Astrocyte of the cerebellum (primary cell): ENCODE data around the gene TBCE.
A peak's percentile ranks its signal among the peaks of the same experiment; 100 is the strongest.

Experiments used
- DNase-seq: peaks from one replicate; pipeline ENCODE4 v3.0.0-alpha.2; 2011; ENCODE audit warnings: low read depth
- H3K4me3 ChIP-seq: 2 replicates; pipeline ENCODE4 v1.5.1; 2011; ENCODE audit warnings: mild to moderate bottlenecking, low read depth, low read length, moderate library complexity
- CTCF ChIP-seq: IDR thresholded peaks from 2 replicates; pipeline ENCODE4 v1.5.1; 2012; ENCODE audit warnings: low read length, low read depth, moderate library complexity, mild to moderate bottlenecking; ENCODE audit errors: missing control alignments
- in situ Hi-C: cut with HindIII; loops from 2 replicates; pipeline ENCODE4 v1.10.0; 2017; ENCODE audit warnings: low sequenced_read_pairs

TBCE gene

GRCh38 chr1:235367000-235367908 is at the start of gene TBCE:
TBCE (plus strand) TSS chr1:235367427; CDS start chr1:235380050, 12,623 bp downstream.
- TF ChIP-seq CTCF = peak; percentile 24

GRCh38 chr1:235319255-235319654 is 48.0 kb upstream of the TBCE start:
- no peak overlapping the region for H3K4me3 ChIP-seq
- no peak for TF ChIP-seq CTCF
- in situ Hi-C loops = no loop called here
- DNase-seq = no peak

More at GRCh38 chr1:235367000-235367908, at the start of gene TBCE:
- DNase-seq = peak; percentile 93
- in situ Hi-C loops = no loop called here
- peak within 1 kb of the TSS; percentile 82 for H3K4me3 ChIP-seq

GRCh38 chr1:235320521-235321179 is 46.6 kb upstream of the TBCE start:
- DNase-seq = no peak
- no peak overlapping the region for H3K4me3 ChIP-seq
- in situ Hi-C loops = no loop called here
- TF ChIP-seq CTCF = no peak

GRCh38 chr1:235324296-235324695 is 42.9 kb upstream of the TBCE start:
- in situ Hi-C loops = no loop called here
- no peak for DNase-seq
- no peak for TF ChIP-seq CTCF
- no peak overlapping the region for H3K4me3 ChIP-seq

GRCh38 chr1:235325139-235325538 is 42.1 kb upstream of the TBCE start:
- no peak for DNase-seq
- in situ Hi-C loops = no loop called here
- TF ChIP-seq CTCF = no peak
- H3K4me3 ChIP-seq = no peak overlapping the region

- H3K4me3 ChIP-seq = peak overlapping the region; percentile 91
- no peak for TF ChIP-seq CTCF
- no peak for DNase-seq
- in situ Hi-C loops = no loop called here
These were observed 41.4 kb upstream of the TBCE start for GRCh38 chr1:235325854-235326253.
